GM12873 (cell line): ENCODE data around the gene CAPZB.

Source experiments
- CTCF ChIP-seq: IDR thresholded peaks from 2 replicates; pipeline ENCODE4 v1.5.1; 2012; ENCODE audit warnings: low read depth, mild to moderate bottlenecking, moderate library complexity, low read length, control low read depth; ENCODE audit not compliant: insufficient read depth; ENCODE audit errors: missing control alignments

CAPZB gene

DNA sequence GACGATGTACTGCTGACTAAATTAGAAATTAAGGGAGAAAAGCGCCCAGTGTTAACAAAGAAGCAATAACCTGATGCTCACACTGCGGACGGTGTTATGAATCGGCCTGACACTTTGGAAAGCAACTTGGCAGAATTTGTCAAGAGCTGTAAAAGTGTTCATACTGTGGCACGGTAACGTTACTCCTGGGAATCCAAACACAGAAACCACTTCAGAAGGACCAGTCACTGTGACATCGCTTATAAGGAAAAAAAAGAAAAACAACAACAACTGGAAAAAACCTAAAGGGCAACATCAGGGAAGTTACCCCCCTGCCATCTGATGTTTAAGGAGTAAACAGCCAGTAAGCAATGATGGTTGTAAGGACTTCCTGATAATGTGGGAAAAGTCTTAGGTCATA, 27.7 kb downstream of the CAPZB start:
- no peak for TF ChIP-seq CTCF

- no peak for TF ChIP-seq CTCF
These were observed 28.3 kb downstream of the CAPZB start for GRCh38 chr1:19456968-19457441.

DNA sequence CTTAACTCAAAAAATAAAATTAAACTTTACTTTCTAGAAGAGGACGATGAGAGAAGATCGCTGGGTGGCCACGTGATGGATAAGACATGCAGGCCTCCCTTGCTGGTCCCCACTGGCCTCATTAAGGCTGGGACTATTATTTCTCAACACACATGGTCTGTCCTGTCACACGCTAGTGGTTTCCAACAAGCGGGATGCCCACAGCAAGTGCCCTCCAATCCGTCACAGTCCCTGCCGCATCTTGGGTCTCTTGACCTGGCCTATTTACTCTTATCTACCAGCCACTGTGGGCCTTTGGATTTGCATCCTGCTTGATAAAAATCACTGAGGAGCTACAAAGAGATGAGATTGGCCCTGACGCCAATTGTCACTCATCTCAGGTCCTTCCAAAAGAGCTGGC, 30.0 kb downstream of the CAPZB start:
- no peak for TF ChIP-seq CTCF

DNA sequence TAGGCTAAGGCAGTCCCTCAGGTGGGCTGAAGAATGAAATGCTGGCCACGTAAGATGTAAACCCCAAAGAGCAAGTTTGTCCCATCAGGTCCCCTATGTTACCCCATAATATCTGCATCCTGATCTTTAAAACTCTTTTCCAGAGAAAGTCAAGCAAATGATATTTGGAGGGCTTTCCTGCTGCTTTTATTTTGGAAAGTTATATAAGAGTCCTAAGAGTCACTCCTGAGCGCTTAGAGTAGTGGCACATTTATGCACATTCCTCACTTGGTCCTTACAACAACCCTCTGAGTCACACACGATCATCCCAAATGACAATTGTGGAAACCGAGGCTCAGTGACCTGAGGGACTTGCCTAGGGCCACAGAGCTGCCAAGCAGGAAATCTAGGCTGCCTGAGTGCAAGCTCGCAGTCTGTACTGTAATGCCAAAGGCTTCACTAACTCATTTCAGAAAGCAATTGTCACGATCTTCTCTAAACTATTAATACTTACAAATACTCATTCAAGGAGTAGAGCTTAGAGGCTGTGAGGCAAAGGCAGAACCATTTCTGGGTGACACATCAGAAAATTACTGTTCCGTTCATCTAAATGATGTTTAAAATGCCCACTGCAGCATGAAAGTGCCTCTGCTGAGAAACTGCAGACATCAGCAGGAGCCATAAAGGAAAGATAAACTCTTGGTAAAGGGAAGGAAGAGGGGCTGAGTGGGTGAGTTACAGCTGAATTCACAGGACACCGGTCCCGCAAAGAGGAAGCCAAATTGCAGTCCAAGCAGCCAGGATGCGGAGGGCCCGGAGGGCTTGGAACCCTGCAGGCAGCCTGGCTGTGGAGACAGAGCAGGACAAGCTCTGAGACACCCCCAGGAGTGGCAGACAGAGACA, 30.8 kb downstream of the CAPZB start:
- TF ChIP-seq CTCF = no peak

GRCh38 chr1:19453741-19454201, 31.6 kb downstream of the CAPZB start:
- TF ChIP-seq CTCF = no peak

GRCh38 chr1:19452221-19452663, 33.1 kb downstream of the CAPZB start:
- no peak for TF ChIP-seq CTCF

DNA sequence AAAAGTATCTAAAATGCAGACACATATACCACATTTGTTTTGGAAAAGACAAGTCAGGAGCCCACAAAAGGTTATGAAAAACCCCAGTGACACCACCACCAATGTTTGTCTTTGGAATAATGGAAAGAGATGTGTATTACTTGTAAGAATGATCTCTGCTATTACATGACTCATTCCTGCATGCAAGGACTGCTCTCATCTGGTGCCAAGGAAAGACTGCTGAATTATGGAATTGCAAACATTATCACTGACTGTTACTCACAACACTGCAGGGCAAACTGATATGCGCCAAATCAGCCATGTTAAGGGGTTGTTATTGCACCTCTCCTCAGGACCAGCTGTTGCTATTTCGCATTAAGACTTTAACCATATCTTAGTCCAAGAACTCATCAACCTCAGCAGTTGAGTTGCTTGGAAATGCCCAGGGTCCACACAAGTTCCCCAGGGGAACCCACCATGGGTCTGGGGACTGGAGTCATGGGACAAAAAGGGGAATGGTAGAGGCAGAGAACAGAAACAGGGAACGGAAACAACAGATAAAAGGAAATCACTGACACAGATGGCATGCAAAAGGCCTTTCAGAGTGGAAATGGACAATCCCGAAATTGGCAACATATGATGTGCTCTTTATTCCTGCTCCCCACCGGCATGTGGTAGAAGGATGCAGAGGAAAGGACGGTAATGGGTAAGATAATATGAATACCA, 34.4 kb downstream of the CAPZB start:
- TF ChIP-seq CTCF = no peak
